Loucy (cell line): ENCODE measurements around the gene PEAK1.

Source experiments
- CTCF ChIP-seq: fragments of 200-600 bp; sonication (generic); conservative IDR thresholded peaks from 2 replicates; pipeline ENCODE4 v1.5.1; 2014; ENCODE audit warnings: mild to moderate bottlenecking, antibody characterized with exemption, low read length
- EZH2phosphoT487 ChIP-seq: fragments of 200-600 bp; IDR thresholded peaks from 2 replicates; pipeline ENCODE4 v1.6.1; 2018; ENCODE audit warnings: antibody characterized with exemption, mild to moderate bottlenecking, moderate library complexity, borderline replicate concordance

- TF ChIP-seq CTCF: no peak
- TF ChIP-seq EZH2phosphoT487: no peak
These were observed 26.4 kb downstream of the PEAK1 start for GRCh38 chr15:77393471-77393840.
